HepG2 (cell line): ENCODE data around the gene SPHK1. TPM values are rescaled to one million over a fixed set of nuclear protein-coding genes. Genes with fewer than 3 reads are reported as not detected.
A peak's percentile ranks its signal among the peaks of the same experiment; 100 is the strongest.

Source experiments
- ATAC-seq: fragments of 200-7000 bp; cut with Tn5 transposase; 3 replicates; pipeline ENCODE4 v1.9.1; 2020; ENCODE audit warnings: mild to moderate bottlenecking, moderate library complexity
- BruUV-seq: library from RNA; stranded (reverse); fragments of 400-500 nt; replicated peaks from 2 replicates; lab custom pipeline; 2021; lab: Mats Ljungman, UMichigan
- CTCF ChIA-PET: fragments of 300-600 bp; formaldehyde crosslinking; extraction: SDS; loops from one replicate; lab custom pipeline; 2021; ENCODE audit warnings: low total read pairs, inconsistent platforms, low intra/inter-chr PET ratio; lab: Yijun Ruan, JAX
- POLR2A ChIA-PET: fragments of 350-600 bp; sonication (Branson Sonifier 250); formaldehyde crosslinking; loops from one replicate; lab custom pipeline; 2020; ENCODE audit warnings: antibody characterized with exemption, inconsistent platforms; lab: Yijun Ruan, JAX
- DNase-seq: peaks from one replicate; pipeline ENCODE4 v3.0.0-alpha.2; 2015; ENCODE audit warnings: low spot score
- FAIRE-seq: peaks from 3 replicates; lab custom pipeline; 2011; peaks lifted over from hg19 to GRCh38; lab: Jason Lieb, UNC
- H2AFZ ChIP-seq: one replicate; pipeline ENCODE4 v1.6.1; 2011; ENCODE audit warnings: low read length, inconsistent platforms
- H3K27ac ChIP-seq: fragments of 300-600 bp; 3 replicates; pipeline ENCODE4 v1.8.0; 2011; ENCODE audit warnings: mixed run types, mild to moderate bottlenecking, mixed read lengths, low read length, inconsistent platforms; ENCODE audit not compliant: insufficient read depth; ENCODE audit errors: extremely low read length
- H3K27me3 ChIP-seq, 2 experiments: fragments of 200-600 bp in 1 of 2; 2 replicates in 1 of 2; 3 replicates in 1 of 2; pipeline versions ENCODE4 v1.6.0 to v1.8.0; 2011; ENCODE audit warnings: low read length in 2 of 2, mild to moderate bottlenecking in 2 of 2, moderate library complexity in 2 of 2, inconsistent platforms in 1 of 2; ENCODE audit not compliant: insufficient read depth in 2 of 2, control insufficient read depth in 1 of 2
- H3K36me3 ChIP-seq, 2 experiments: fragments of 200-600 bp in 1 of 2; replicated peaks in 1 of 2; 2 replicates in 1 of 2; 3 replicates in 1 of 2; pipeline versions ENCODE4 v1.5.1 to v1.8.0; 2011; ENCODE audit warnings: low read length in 2 of 2, inconsistent platforms in 1 of 2; ENCODE audit not compliant: insufficient read depth in 2 of 2, control insufficient read depth in 1 of 2
- H3K4me1 ChIP-seq: 2 replicates; pipeline ENCODE4 v1.5.1; 2012; ENCODE audit warnings: low read length, inconsistent platforms; ENCODE audit not compliant: insufficient read depth
- H3K4me2 ChIP-seq: 2 replicates; pipeline ENCODE4 v1.6.0; 2011; ENCODE audit warnings: low read depth, low read length, inconsistent platforms
- H3K4me3 ChIP-seq, 3 experiments: fragments of 200-600 bp in 1 of 3; sonication (generic), shearing (Covaris generic) in 1 of 3; replicated peaks in 1 of 3; 2 replicates each; pipeline ENCODE4 v1.5.1; 2011 to 2016; ENCODE audit warnings: low read length in 3 of 3, inconsistent platforms in 2 of 3, low read depth in 2 of 3, mild to moderate bottlenecking in 2 of 3, control low read depth in 1 of 3, mixed read lengths in 1 of 3; ENCODE audit not compliant: insufficient read depth in 1 of 3
- H3K79me2 ChIP-seq: one replicate; pipeline ENCODE4 v1.6.1; 2011; ENCODE audit warnings: low read length, inconsistent platforms; ENCODE audit not compliant: insufficient read depth
- H3K9ac ChIP-seq: 2 replicates; pipeline ENCODE4 v1.6.0; 2011; ENCODE audit warnings: mild to moderate bottlenecking, low read depth, low read length, inconsistent platforms; ENCODE audit not compliant: insufficient read depth
- H3K9me3 ChIP-seq: 2 replicates; pipeline ENCODE4 v1.5.1; 2012; ENCODE audit warnings: mild to moderate bottlenecking, low read length
- H4K20me1 ChIP-seq: 2 replicates; pipeline ENCODE4 v1.6.0; 2011; ENCODE audit warnings: inconsistent platforms, mild to moderate bottlenecking, low read length, moderate library complexity; ENCODE audit not compliant: insufficient read depth
- ARNT2 ChIP-seq: sonication (generic); formaldehyde crosslinking; IDR thresholded peaks from 2 replicates; pipeline ENCODE4 v1.8.0; 2022; ENCODE audit warnings: mild to moderate bottlenecking, low read depth, missing genetic modification reagents, moderate library complexity
- GATA4 ChIP-seq: sonication (generic); IDR thresholded peaks from 2 replicates; pipeline ENCODE4 v1.6.1; 2016; ENCODE audit warnings: antibody characterized with exemption, low read depth, borderline replicate concordance
- NCOA2 ChIP-seq: sonication (generic); formaldehyde crosslinking; IDR thresholded peaks from 2 replicates; pipeline ENCODE4 v1.8.0; 2022; ENCODE audit warnings: inconsistent platforms
- NR2F1 ChIP-seq, 2 experiments: fragments of 450-650 bp in 1 of 2; formaldehyde crosslinking in 1 of 2; IDR thresholded peaks; 2 replicates each; pipeline versions ENCODE4 v1.5.0 to v1.6.1; 2016 to 2020; ENCODE audit warnings: mild to moderate bottlenecking in 1 of 2, missing compliant biosample characterization in 1 of 2, missing genetic modification reagents in 1 of 2, moderate library complexity in 1 of 2
- RBFOX2 ChIP-seq: fragments of 200-400 bp; formaldehyde crosslinking; IDR thresholded peaks from 2 replicates; pipeline ENCODE4 v1.6.1; 2017; ENCODE audit warnings: low read depth, mild to moderate bottlenecking, low read length
- SKI ChIP-seq: fragments of 450-650 bp; IDR thresholded peaks from one replicate; pipeline ENCODE4 v1.6.1; 2018; ENCODE audit warnings: mild to moderate bottlenecking; ENCODE audit not compliant: partially characterized antibody
- TFE3 ChIP-seq: IDR thresholded peaks from 2 replicates; pipeline ENCODE4 v1.6.1; 2016
- ZNF138 ChIP-seq: sonication (generic); formaldehyde crosslinking; IDR thresholded peaks from 2 replicates; pipeline ENCODE4 v1.5.0; 2020; ENCODE audit warnings: mild to moderate bottlenecking, low read depth, missing genetic modification reagents
- ZNF367 ChIP-seq: sonication (generic); formaldehyde crosslinking; IDR thresholded peaks from 2 replicates; pipeline ENCODE4 v1.4.0; 2020; ENCODE audit warnings: missing genetic modification reagents, borderline replicate concordance
- ZNF674 ChIP-seq: sonication (generic); formaldehyde crosslinking; IDR thresholded peaks from 2 replicates; pipeline ENCODE4 v1.5.0; 2020; ENCODE audit warnings: low read depth, mild to moderate bottlenecking, missing genetic modification reagents
- ZNF773 ChIP-seq: sonication (generic); formaldehyde crosslinking; IDR thresholded peaks from 2 replicates; pipeline ENCODE4 v1.4.0; 2020; ENCODE audit warnings: missing genetic modification reagents, borderline replicate concordance
- ZNF879 ChIP-seq: sonication (generic); formaldehyde crosslinking; IDR thresholded peaks from 2 replicates; pipeline ENCODE4 v1.8.1; 2023; ENCODE audit warnings: missing genetic modification reagents
- WGBS: methylation state at CpG from one replicate; pipeline ENCODE4 v1.1.6; 2017; ENCODE audit warnings: low lambda C conversion rate; 5-methylcytosine and 5-hydroxymethylcytosine counted together
- in situ Hi-C: cut with HindIII; loops from 2 replicates; pipeline ENCODE4 v1.10.0; 2017; ENCODE audit warnings: low pct_unique_long_range_greater_than_20kb; ENCODE audit not compliant: extremely low pct_ligation_motif_present
- intact Hi-C: fragments of 100-400 bp; cut with micrococcal nuclease; formaldehyde crosslinking; loops from one replicate; pipeline ENCODE4 v1.10.0; 2022; ENCODE audit not compliant: unreplicated experiment
- polyA plus RNA-seq, 8 experiments: library from polyadenylated mRNA; depleted of rRNA in 3 of 8; stranded (reverse) in 7 of 8; unstranded in 1 of 8; fragments of >200 nt; fragmentation: Illumina TruSeq in 4 of 8; extraction: Trizol in 4 of 8; gene quantifications; 2 replicates each; pipeline versions ENCODE4 v1.2.1 to v1.2.3, GENCODE V29; 2011 to 2016; ENCODE audit warnings: low read depth in 4 of 8, missing spikeins in 1 of 8, mixed read lengths in 1 of 8; ENCODE audit not compliant: insufficient read depth in 1 of 8
- total RNA-seq, 5 experiments: library from RNA; depleted of rRNA; stranded (reverse); fragments of >200 nt; fragmentation: Illumina TruSeq; extraction: Trizol; gene quantifications; 2 replicates each; pipeline ENCODE4 v1.2.3, GENCODE V29; 2016; ENCODE audit warnings: low read depth in 1 of 5
- TF ChIP-seq, protein P1 (sequence below): sonication (generic); formaldehyde crosslinking; IDR thresholded peaks from 2 replicates; pipeline ENCODE4 v1.4.0; 2020; ENCODE audit warnings: missing genetic modification reagents, borderline replicate concordance
- TF ChIP-seq, protein P2 (sequence below): sonication (generic); formaldehyde crosslinking; IDR thresholded peaks from 2 replicates; pipeline ENCODE4 v1.4.0; 2020; ENCODE audit warnings: missing genetic modification reagents, borderline replicate concordance

Gene SPHK1
- total and polyA plus RNA-seq, 2 of the 13 experiments (the other 11 are each of a cell fraction or from before 2014, with no cell fraction given): 129 to 160 TPM

DNA sequence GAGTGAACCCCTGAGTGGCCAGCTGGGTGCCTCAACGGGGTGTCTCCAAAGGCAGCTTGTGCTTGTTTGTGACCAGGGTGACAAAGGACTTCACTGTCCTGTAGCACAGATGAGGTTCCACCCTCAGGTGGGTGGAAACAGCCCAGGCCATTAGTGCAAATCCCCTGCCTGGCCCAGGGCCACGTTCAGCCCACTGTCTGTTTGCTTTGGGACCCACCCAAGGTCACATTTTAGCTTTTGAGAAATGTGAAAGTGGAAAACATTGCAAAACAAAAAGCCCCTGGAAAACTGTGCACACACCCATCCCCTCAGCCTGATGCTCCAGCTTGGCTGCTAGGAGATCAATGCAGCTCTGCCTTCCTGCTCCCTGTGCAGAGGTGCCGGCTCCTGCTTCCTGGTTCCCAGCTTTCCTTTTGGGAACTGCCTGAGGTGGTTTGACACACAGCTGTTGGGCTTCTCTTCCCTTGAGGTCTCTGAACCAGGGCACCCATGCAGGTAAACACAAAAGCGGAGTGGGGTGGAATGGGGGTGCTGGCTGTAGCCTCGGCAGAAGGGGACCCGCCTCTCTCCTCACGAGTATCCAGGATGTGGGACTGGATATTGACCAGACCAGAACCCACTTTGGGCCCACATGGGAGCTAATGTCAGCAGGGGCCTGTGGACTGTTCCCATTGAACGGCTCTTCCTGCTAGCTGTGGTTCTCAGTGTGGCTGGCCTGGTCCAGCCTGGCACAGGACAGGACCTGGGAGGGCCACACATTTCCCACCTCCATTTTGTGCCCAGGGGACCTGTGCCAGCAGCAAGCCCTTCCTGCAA, 7.9 kb upstream of the SPHK1 start:
- Histone ChIP-seq H3K4me3 (peak overlapping the region; percentile 63 to 82 (median 66)), H2AFZ (no peak overlapping the region), H3K9me3 (no peaks in the 10 kb centered on the region), H3K36me3 (peaks cover 0 to 5% of the 10 kb centered on the region in 2 experiments; a peak in 2 of 5 replicates), H3K9ac (peak overlapping the region; percentile 87), H3K27ac (peak overlapping the region; percentile 90), H3K4me2 (peak overlapping the region; percentile 96), H4K20me1 (no peaks in the 10 kb centered on the region), H3K79me2 (peaks cover 45% of the 10 kb centered on the region), H3K4me1 (peaks cover 97% of the 10 kb centered on the region), H3K27me3 (no peaks in the 10 kb centered on the region)
- FAIRE-seq (peak; percentile 97), DNase-seq (peak; percentile 100), ATAC-seq (peak; percentile 88)
- ChIA-PET CTCF (interaction anchor here (1.4 kb wide), 1 partner anchor 10 kb away, joined by 4 read pairs; no protein-coding TSS in a partner anchor), POLR2A (interaction anchor here (0.6 to 20.9 kb wide), 19 partner anchors 11 to 597 kb away, joined by 3 to 1379 read pairs (median 3); partner anchors contain the start of genes PRPSAP1, QRICH2 and SPHK1)
- TSS peak; percentile 76 for BruUV-seq
- in situ Hi-C loops: no loop called here
- 3% methylated on average over 8 of the region's 8 CpGs for WGBS
- intact Hi-C loops: loop anchor here (1.0 kb wide), 1 partner anchor 15 kb away; no protein-coding TSS in a partner anchor
- TF ChIP-seq ZNF674 (CRISPR knock-in tag): no peak
- TF ChIP-seq, protein P1, sequence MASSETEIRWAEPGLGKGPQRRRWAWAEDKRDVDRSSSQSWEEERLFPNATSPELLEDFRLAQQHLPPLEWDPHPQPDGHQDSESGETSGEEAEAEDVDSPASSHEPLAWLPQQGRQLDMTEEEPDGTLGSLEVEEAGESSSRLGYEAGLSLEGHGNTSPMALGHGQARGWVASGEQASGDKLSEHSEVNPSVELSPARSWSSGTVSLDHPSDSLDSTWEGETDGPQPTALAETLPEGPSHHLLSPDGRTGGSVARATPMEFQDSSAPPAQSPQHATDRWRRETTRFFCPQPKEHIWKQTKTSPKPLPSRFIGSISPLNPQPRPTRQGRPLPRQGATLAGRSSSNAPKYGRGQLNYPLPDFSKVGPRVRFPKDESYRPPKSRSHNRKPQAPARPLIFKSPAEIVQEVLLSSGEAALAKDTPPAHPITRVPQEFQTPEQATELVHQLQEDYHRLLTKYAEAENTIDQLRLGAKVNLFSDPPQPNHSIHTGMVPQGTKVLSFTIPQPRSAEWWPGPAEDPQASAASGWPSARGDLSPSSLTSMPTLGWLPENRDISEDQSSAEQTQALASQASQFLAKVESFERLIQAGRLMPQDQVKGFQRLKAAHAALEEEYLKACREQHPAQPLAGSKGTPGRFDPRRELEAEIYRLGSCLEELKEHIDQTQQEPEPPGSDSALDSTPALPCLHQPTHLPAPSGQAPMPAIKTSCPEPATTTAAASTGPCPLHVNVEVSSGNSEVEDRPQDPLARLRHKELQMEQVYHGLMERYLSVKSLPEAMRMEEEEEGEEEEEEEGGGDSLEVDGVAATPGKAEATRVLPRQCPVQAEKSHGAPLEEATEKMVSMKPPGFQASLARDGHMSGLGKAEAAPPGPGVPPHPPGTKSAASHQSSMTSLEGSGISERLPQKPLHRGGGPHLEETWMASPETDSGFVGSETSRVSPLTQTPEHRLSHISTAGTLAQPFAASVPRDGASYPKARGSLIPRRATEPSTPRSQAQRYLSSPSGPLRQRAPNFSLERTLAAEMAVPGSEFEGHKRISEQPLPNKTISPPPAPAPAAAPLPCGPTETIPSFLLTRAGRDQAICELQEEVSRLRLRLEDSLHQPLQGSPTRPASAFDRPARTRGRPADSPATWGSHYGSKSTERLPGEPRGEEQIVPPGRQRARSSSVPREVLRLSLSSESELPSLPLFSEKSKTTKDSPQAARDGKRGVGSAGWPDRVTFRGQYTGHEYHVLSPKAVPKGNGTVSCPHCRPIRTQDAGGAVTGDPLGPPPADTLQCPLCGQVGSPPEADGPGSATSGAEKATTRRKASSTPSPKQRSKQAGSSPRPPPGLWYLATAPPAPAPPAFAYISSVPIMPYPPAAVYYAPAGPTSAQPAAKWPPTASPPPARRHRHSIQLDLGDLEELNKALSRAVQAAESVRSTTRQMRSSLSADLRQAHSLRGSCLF: no peak
- peak; percentile 82; the same call in 1 of the 2 replicates for TF ChIP-seq GATA4
- TF ChIP-seq ZNF879 (CRISPR knock-in tag): no peak
- peak; percentile 64 for TF ChIP-seq SKI
- TF ChIP-seq TFE3 (CRISPR knock-in tag): peak; percentile 71
- TF ChIP-seq ZNF367 (CRISPR knock-in tag): no peak
- peak; percentile 96 for TF ChIP-seq NCOA2 (CRISPR knock-in tag)
- peak; percentile 66 for TF ChIP-seq RBFOX2
- TF ChIP-seq, protein P2, sequence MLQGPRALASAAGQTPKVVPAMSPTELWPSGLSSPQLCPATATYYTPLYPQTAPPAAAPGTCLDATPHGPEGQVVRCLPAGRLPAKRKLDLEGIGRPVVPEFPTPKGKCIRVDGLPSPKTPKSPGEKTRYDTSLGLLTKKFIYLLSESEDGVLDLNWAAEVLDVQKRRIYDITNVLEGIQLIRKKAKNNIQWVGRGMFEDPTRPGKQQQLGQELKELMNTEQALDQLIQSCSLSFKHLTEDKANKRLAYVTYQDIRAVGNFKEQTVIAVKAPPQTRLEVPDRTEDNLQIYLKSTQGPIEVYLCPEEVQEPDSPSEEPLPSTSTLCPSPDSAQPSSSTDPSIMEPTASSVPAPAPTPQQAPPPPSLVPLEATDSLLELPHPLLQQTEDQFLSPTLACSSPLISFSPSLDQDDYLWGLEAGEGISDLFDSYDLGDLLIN (CRISPR knock-in tag): no peak
- peak; percentile 46 to 70; a peak in 3 of 4 replicates for TF ChIP-seq NR2F1 (CRISPR knock-in tag; IDR thresholded peaks at IDR 0.05)
- TF ChIP-seq ARNT2 (CRISPR knock-in tag): peak; percentile 19
- TF ChIP-seq ZNF138 (CRISPR knock-in tag): no peak; the same call in 1 of the 2 replicates
- TF ChIP-seq ZNF773: no peak
